ENCODE measurements around the gene CCDC14. TPM values are rescaled to one million over a fixed set of nuclear protein-coding genes. Genes with fewer than 3 reads are reported as not detected.

Gene CCDC14
- total RNA-seq, 2 donors from 2014 or later, result 38.8 to 67.8 TPM

- Histone ChIP-seq H3K36me3 (no peaks in the 10 kb centered on the region), H3K27ac (peak overlapping the region; percentile 81 to 86), H3K9me3 (no peaks in the 10 kb centered on the region), H3K27me3 (replicated peaks; ENCODE audit: insufficient read depth) (no peaks in the 10 kb centered on the region), H3K4me3 (peak overlapping the region; percentile 83), H3K4me1 (ENCODE audit: control insufficient read depth in 1 of 2, low read depth in 2 of 2) (peaks cover 3 to 19% of the 10 kb centered on the region in 2 donors)
- no peak for DNase-seq (ENCODE audit: low spot score)
- TF ChIP-seq CTCF (IDR thresholded peaks at IDR 0.05), result no peak
- no peak for ATAC-seq (ENCODE audit: insufficient number of reproducible peaks, low FRiP score, low read depth)
Measured at GRCh38 chr3:123961508-123961856, 453 bp upstream of the CCDC14 start.

- peaks cover 1 to 8% of the 10 kb centered on the region in 2 donors for H3K4me1 ChIP-seq (ENCODE audit: control insufficient read depth in 1 of 2, low read depth in 2 of 2)
- H3K4me3 ChIP-seq, result no peak overlapping the region
- peaks cover 8% of the 10 kb centered on the region for H3K36me3 ChIP-seq
- DNase-seq (ENCODE audit: low spot score) (no peak), ATAC-seq (ENCODE audit: insufficient number of reproducible peaks, low FRiP score, low read depth) (no peak)
- no peak for TF ChIP-seq CTCF (IDR thresholded peaks at IDR 0.05)
- H3K9me3 ChIP-seq, result no peaks in the 10 kb centered on the region
- H3K27ac ChIP-seq, result no peak overlapping the region
- H3K27me3 ChIP-seq (replicated peaks; ENCODE audit: insufficient read depth), result no peaks in the 10 kb centered on the region
Measured at GRCh38 chr3:123953735-123954134, 7.3 kb downstream of the CCDC14 start.

- Histone ChIP-seq H3K9me3 (no peaks in the 10 kb centered on the region), H3K4me1 (ENCODE audit: control insufficient read depth in 1 of 2, low read depth in 2 of 2) (peaks cover 0 to 2% of the 10 kb centered on the region in 2 donors), H3K36me3 (peaks cover 8% of the 10 kb centered on the region), H3K27me3 (replicated peaks; ENCODE audit: insufficient read depth) (no peaks in the 10 kb centered on the region), H3K27ac (no peak overlapping the region), H3K4me3 (no peak overlapping the region)
- ATAC-seq (ENCODE audit: insufficient number of reproducible peaks, low FRiP score, low read depth) (no peak), DNase-seq (ENCODE audit: low spot score) (no peak)
- TF ChIP-seq CTCF (IDR thresholded peaks at IDR 0.05), result no peak
Measured at GRCh38 chr3:123952844-123953520, 8.0 kb downstream of the CCDC14 start.

- Histone ChIP-seq H3K9me3 (no peaks in the 10 kb centered on the region), H3K36me3 (peaks cover 8% of the 10 kb centered on the region), H3K27ac (no peak overlapping the region), H3K4me3 (no peak overlapping the region), H3K27me3 (replicated peaks; ENCODE audit: insufficient read depth) (no peaks in the 10 kb centered on the region), H3K4me1 (ENCODE audit: control insufficient read depth in 1 of 2, low read depth in 2 of 2) (no peaks in the 10 kb centered on the region)
- ATAC-seq (ENCODE audit: insufficient number of reproducible peaks, low FRiP score, low read depth) (no peak), DNase-seq (ENCODE audit: low spot score) (no peak)
- TF ChIP-seq CTCF (IDR thresholded peaks at IDR 0.05), result no peak
Measured at GRCh38 chr3:123951522-123952447, 9.2 kb downstream of the CCDC14 start.

- no peak overlapping the region for H3K4me3 ChIP-seq
- DNase-seq (ENCODE audit: low spot score) (no peak), ATAC-seq (ENCODE audit: insufficient number of reproducible peaks, low FRiP score, low read depth) (no peak)
- H3K4me1 ChIP-seq (ENCODE audit: control insufficient read depth in 1 of 2, low read depth in 2 of 2), result no peaks in the 10 kb centered on the region
- H3K27me3 ChIP-seq (replicated peaks; ENCODE audit: insufficient read depth), result no peaks in the 10 kb centered on the region
- no peaks in the 10 kb centered on the region for H3K9me3 ChIP-seq
- TF ChIP-seq CTCF (IDR thresholded peaks at IDR 0.05), result no peak
- H3K27ac ChIP-seq, result no peak overlapping the region
- no peaks in the 10 kb centered on the region for H3K36me3 ChIP-seq
Measured at GRCh38 chr3:123949641-123950040, 11.4 kb downstream of the CCDC14 start.
